Endodermal cell (in vitro differentiated cells): ENCODE results near the gene KRT5. TPM values are rescaled to one million over a fixed set of nuclear protein-coding genes. Genes with fewer than 3 reads are reported as not detected.

ENCODE experiments used
- DNase-seq: peaks from one replicate; pipeline ENCODE4 v3.0.0-alpha.2; 2017
- H3K27ac ChIP-seq: 2 replicates; pipeline ENCODE4 v1.5.1; 2013; ENCODE audit warnings: mild to moderate bottlenecking, low read depth, low read length, moderate library complexity
- H3K27me3 ChIP-seq: 2 replicates; pipeline ENCODE4 v1.6.1; 2013; ENCODE audit warnings: mild to moderate bottlenecking, low read length, moderate library complexity; ENCODE audit not compliant: insufficient read depth, control insufficient read depth, poor library complexity, severe bottlenecking
- H3K36me3 ChIP-seq: 2 replicates; pipeline ENCODE4 v1.7.0; 2013; ENCODE audit warnings: mild to moderate bottlenecking, low read length, moderate library complexity; ENCODE audit not compliant: control insufficient read depth, insufficient read depth
- H3K4me1 ChIP-seq: one replicate; pipeline ENCODE4 v1.7.0; 2013; ENCODE audit warnings: low read length; ENCODE audit not compliant: control insufficient read depth, insufficient read depth
- H3K4me3 ChIP-seq: 2 replicates; pipeline ENCODE4 v1.5.1; 2013; ENCODE audit warnings: mild to moderate bottlenecking, low read length, moderate library complexity
- H3K9ac ChIP-seq: 2 replicates; pipeline ENCODE4 v1.6.1; 2013; ENCODE audit warnings: mild to moderate bottlenecking, low read length, moderate library complexity; ENCODE audit not compliant: poor library complexity, severe bottlenecking; ENCODE audit errors: extremely low read depth
- H3K9me3 ChIP-seq: 2 replicates; pipeline ENCODE4 v1.6.1; 2013; ENCODE audit warnings: mild to moderate bottlenecking, low read length, moderate library complexity; ENCODE audit not compliant: control insufficient read depth
- H3K27ac Mint-ChIP-seq: 2 replicates; pipeline ENCODE4 v1.8.0; 2020; ENCODE audit warnings: mixed read lengths
- H3K27me3 Mint-ChIP-seq: 2 replicates; pipeline ENCODE4 v1.8.0; 2021; ENCODE audit warnings: mild to moderate bottlenecking, mixed read lengths; ENCODE audit not compliant: insufficient read depth
- H3K36me3 Mint-ChIP-seq: 2 replicates; pipeline ENCODE4 v1.8.0; 2020; ENCODE audit warnings: low read depth, mixed read lengths
- H3K4me1 Mint-ChIP-seq: 2 replicates; pipeline ENCODE4 v1.8.0; 2020; ENCODE audit warnings: mixed read lengths
- H3K4me3 Mint-ChIP-seq: 2 replicates; pipeline ENCODE4 v1.8.0; 2020; ENCODE audit warnings: mild to moderate bottlenecking, moderate library complexity, mixed read lengths
- H3K9me3 Mint-ChIP-seq: 2 replicates; pipeline ENCODE4 v1.8.0; 2020; ENCODE audit warnings: mild to moderate bottlenecking, mixed read lengths
- WGBS, 2 experiments: methylation state at CpG; one replicate each; pipeline versions ENCODE4 v1.1.5 to v1.1.7; 2013; ENCODE audit warnings: missing lambda C conversion rate in 2 of 2, mixed read lengths in 1 of 2; ENCODE audit not compliant: insufficient coverage in 1 of 2, insufficient read length in 1 of 2; 5-methylcytosine and 5-hydroxymethylcytosine counted together
- total RNA-seq, 2 donors: library from RNA; stranded (reverse); fragmentation: NEBNext Ultra II Directional in 1 of 2; extraction: Animal tissue kit (Norgen Biotek cat#: 25700) in 1 of 2; gene quantifications; 2 replicates in 1 of 2; 3 replicates in 1 of 2; pipeline ENCODE4 v1.2.1, GENCODE V29; 2021
- TF ChIP-seq, protein P1 (sequence below): fragments of 200-600 bp; sonication (generic); conservative IDR thresholded peaks from 2 replicates; pipeline ENCODE4 v1.5.0; 2021; ENCODE audit warnings: antibody characterized with exemption, mild to moderate bottlenecking

The KRT5 gene
- total RNA-seq, 2 donors from 2014 or later: not detected

DNA sequence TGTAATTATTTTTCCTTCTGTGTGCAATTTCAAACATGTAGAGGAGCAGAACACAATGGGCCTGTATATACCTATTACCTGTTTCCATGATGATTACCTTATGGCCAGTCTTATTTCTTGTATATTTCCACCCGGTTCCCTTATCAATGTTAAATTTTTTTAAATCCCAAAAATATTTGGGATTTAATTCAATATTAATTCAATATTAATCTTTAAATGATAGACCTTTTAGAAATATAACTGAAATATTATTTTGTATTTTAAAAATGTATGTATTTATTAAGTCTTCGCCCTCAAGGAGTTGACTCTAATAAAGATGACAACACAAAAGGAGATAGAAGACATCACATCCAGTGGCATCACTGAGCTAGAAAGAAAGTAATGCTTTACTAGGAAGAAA is 46.0 kb downstream of the KRT5 start:
- H3K9me3 Mint-ChIP-seq: peaks cover 13% of the 10 kb centered on the region
- H3K9ac ChIP-seq: no peak overlapping the region
- no peaks in the 10 kb centered on the region for H3K27me3 ChIP-seq
- H3K36me3 ChIP-seq: no peaks in the 10 kb centered on the region
- no peaks in the 10 kb centered on the region for H3K4me1 ChIP-seq
- no peak for DNase-seq
- TF ChIP-seq, protein P1, sequence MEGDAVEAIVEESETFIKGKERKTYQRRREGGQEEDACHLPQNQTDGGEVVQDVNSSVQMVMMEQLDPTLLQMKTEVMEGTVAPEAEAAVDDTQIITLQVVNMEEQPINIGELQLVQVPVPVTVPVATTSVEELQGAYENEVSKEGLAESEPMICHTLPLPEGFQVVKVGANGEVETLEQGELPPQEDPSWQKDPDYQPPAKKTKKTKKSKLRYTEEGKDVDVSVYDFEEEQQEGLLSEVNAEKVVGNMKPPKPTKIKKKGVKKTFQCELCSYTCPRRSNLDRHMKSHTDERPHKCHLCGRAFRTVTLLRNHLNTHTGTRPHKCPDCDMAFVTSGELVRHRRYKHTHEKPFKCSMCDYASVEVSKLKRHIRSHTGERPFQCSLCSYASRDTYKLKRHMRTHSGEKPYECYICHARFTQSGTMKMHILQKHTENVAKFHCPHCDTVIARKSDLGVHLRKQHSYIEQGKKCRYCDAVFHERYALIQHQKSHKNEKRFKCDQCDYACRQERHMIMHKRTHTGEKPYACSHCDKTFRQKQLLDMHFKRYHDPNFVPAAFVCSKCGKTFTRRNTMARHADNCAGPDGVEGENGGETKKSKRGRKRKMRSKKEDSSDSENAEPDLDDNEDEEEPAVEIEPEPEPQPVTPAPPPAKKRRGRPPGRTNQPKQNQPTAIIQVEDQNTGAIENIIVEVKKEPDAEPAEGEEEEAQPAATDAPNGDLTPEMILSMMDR: no peak
- H3K27ac Mint-ChIP-seq: no peak overlapping the region
- no peak overlapping the region for H3K4me3 Mint-ChIP-seq
- H3K9me3 ChIP-seq: peaks cover 9% of the 10 kb centered on the region
- no peak overlapping the region for H3K27ac ChIP-seq
- no peak overlapping the region for H3K4me3 ChIP-seq
- WGBS, 2 experiments: 97 to 100% methylated on average over 1 to 2 of the region's 2 CpGs
- no peaks in the 10 kb centered on the region for H3K36me3 Mint-ChIP-seq
- H3K27me3 Mint-ChIP-seq: no peaks in the 10 kb centered on the region
- H3K4me1 Mint-ChIP-seq: no peaks in the 10 kb centered on the region

DNA sequence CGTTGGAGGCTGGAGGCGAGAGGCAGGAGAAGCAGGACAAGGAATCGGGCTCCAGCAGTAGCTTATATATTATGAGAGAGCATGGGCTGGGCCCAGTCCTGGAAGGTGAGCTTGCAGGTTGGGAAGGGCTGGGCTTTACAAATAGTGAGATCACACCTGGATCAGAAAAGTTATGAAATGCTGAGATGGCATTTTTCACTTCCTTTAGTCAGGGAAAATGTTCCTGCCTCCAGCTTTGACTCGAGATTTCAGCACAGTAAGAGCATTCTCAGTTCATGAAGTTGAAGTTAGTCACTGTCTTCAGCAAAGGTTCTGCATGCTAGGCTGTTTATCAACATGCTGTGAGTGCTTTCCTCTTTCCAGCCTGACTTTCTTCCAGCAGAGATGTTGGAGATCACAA is 46.4 kb downstream of the KRT5 start, which contains the start of gene KRT6C:
KRT6C (minus strand) TSS at position 38 of the 400 bp plus-strand sequence. CDS start 68 bp downstream, outside the sequence.
- H3K36me3 Mint-ChIP-seq: no peaks in the 10 kb centered on the region
- TF ChIP-seq, protein P1: no peak

DNA sequence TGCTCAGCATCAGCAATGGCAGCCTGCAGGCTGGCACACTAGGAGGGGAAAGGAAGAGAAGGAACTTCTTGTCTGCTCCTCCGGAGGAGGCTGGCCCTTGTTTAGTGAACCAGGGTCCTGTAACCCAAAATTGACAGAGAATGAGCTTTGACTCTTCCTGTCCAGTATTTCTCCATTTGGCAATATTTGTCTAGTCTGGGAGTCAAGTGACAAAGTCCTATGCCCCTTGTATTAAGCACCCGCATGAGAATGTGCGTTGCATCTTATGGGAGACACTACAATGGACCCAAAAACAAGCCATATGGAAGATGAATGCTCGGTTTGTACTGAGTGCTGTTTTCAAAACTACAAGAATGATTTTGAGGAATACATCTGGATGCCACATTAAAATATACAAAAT is 50.3 kb downstream of the KRT5 start:
- Histone ChIP-seq H3K4me1 (no peaks in the 10 kb centered on the region), H3K9me3 (no peaks in the 10 kb centered on the region), H3K9ac (no peak overlapping the region), H3K4me3 (no peak overlapping the region), H3K27ac (no peak overlapping the region), H3K36me3 (no peaks in the 10 kb centered on the region), H3K27me3 (no peaks in the 10 kb centered on the region)
- Mint-ChIP-seq H3K4me1 (no peaks in the 10 kb centered on the region), H3K9me3 (peaks cover 1% of the 10 kb centered on the region), H3K4me3 (no peak overlapping the region), H3K36me3 (no peaks in the 10 kb centered on the region), H3K27ac (no peak overlapping the region), H3K27me3 (no peaks in the 10 kb centered on the region)
- TF ChIP-seq, protein P1: no peak
- no peak for DNase-seq
- WGBS, 2 experiments: 67 to 86% methylated on average over 3 to 4 of the region's 4 CpGs

More for the DNA sequence above, 46.4 kb downstream of the KRT5 start, which contains the start of gene KRT6C:
- H3K4me1 ChIP-seq: no peaks in the 10 kb centered on the region
- H3K36me3 ChIP-seq: no peaks in the 10 kb centered on the region
- H3K9me3 Mint-ChIP-seq: peaks cover 13% of the 10 kb centered on the region
- H3K27ac ChIP-seq: no peak within 1 kb of the TSS
- H3K4me3 ChIP-seq: no peak within 1 kb of the TSS
- no peak for DNase-seq
- H3K9me3 ChIP-seq: peaks cover 8% of the 10 kb centered on the region
- H3K4me1 Mint-ChIP-seq: no peaks in the 10 kb centered on the region
- no peaks in the 10 kb centered on the region for H3K27me3 Mint-ChIP-seq
- WGBS, 2 experiments: 89 to 94% methylated on average over 4 of the region's 4 CpGs
- H3K27me3 ChIP-seq: no peaks in the 10 kb centered on the region
- H3K4me3 Mint-ChIP-seq: no peak within 1 kb of the TSS
- no peak within 1 kb of the TSS for H3K27ac Mint-ChIP-seq
- no peak within 1 kb of the TSS for H3K9ac ChIP-seq
